Measurements from ENCODE around the gene UBL7.

Gene UBL7

DNA sequence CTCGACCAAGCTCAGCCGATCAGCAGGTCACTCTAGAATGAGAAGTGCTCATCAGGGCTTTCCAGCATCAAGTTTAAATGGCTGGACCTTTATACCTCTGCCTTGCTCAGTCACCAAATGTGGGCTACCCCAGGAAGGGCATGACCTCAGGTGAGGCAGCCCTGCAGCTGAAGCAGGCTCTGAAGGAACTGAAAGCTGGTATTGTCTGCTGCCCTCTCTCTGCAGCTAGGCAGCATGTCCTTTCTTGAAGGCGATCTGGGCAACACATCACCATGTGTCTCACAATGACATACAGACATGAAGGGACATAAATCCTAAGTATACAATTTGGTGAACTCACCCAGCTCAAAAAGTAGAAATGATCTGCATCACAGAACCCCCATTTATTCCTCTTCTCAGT is 41.3 kb upstream of the UBL7 start:
- no peaks in the 10 kb centered on the region for H3K27me3 ChIP-seq
- no peak for DNase-seq
- TF ChIP-seq, protein P1, sequence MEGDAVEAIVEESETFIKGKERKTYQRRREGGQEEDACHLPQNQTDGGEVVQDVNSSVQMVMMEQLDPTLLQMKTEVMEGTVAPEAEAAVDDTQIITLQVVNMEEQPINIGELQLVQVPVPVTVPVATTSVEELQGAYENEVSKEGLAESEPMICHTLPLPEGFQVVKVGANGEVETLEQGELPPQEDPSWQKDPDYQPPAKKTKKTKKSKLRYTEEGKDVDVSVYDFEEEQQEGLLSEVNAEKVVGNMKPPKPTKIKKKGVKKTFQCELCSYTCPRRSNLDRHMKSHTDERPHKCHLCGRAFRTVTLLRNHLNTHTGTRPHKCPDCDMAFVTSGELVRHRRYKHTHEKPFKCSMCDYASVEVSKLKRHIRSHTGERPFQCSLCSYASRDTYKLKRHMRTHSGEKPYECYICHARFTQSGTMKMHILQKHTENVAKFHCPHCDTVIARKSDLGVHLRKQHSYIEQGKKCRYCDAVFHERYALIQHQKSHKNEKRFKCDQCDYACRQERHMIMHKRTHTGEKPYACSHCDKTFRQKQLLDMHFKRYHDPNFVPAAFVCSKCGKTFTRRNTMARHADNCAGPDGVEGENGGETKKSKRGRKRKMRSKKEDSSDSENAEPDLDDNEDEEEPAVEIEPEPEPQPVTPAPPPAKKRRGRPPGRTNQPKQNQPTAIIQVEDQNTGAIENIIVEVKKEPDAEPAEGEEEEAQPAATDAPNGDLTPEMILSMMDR (IDR thresholded peaks at IDR 0.05; ENCODE audit: low read depth, low read length): no peak
- H3K4me1 ChIP-seq: peaks cover 5% of the 10 kb centered on the region
- no peak overlapping the region for H3K4me3 ChIP-seq (ENCODE audit: low read depth, low read length)
- H3K9me3 ChIP-seq: no peaks in the 10 kb centered on the region
- H3K36me3 ChIP-seq: no peaks in the 10 kb centered on the region

DNA sequence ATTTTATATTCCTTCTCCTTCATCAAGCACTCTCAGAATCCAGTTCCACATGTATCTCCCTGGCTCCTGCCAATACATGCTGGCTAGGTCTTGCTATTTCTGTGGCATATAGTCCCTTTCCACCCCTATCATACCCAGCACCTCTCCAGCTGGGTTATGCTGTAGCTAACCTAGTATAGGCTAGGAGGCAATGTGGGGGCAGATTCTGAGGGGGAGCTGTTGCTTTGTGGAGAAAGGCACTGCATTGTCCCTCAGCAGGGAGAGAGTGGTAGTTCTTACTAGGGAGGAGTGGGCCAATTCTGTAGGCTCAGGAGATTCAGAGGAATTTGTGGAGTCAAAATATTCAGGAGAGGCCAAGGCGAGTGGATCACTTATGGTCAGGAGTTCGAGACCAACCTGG is 39.4 kb upstream of the UBL7 start:
- no peak for DNase-seq
- Histone ChIP-seq H3K4me1 (peaks cover 8% of the 10 kb centered on the region), H3K27me3 (no peaks in the 10 kb centered on the region), H3K4me3 (ENCODE audit: low read depth, low read length) (no peak overlapping the region), H3K9me3 (no peaks in the 10 kb centered on the region), H3K36me3 (no peaks in the 10 kb centered on the region)
- TF ChIP-seq, protein P1 (IDR thresholded peaks at IDR 0.05; ENCODE audit: low read depth, low read length): no peak

DNA sequence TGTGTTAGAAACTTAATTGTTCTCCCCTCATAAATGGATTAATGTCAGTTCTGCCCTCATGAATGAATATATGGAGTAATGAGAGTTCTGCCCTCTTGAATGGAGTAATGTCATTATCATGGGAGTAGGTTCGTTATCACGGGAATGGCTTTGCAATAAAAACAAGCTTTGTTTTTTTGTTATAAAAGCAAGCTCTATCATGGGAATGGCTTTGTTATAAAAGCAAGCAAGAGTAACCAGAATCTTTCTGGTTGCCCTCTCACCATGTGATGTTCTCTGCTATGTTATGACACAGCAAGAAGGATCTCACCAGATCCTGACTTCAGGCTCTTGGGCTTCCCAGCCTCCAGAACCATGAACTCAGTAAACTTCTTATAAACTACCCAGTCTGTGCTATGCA is 38.4 kb upstream of the UBL7 start:
- Histone ChIP-seq H3K9me3 (no peaks in the 10 kb centered on the region), H3K27me3 (no peaks in the 10 kb centered on the region), H3K4me1 (peaks cover 8% of the 10 kb centered on the region), H3K36me3 (no peaks in the 10 kb centered on the region), H3K4me3 (ENCODE audit: low read depth, low read length) (no peak overlapping the region)
- TF ChIP-seq, protein P1 (IDR thresholded peaks at IDR 0.05; ENCODE audit: low read depth, low read length): no peak
- DNase-seq: no peak

DNA sequence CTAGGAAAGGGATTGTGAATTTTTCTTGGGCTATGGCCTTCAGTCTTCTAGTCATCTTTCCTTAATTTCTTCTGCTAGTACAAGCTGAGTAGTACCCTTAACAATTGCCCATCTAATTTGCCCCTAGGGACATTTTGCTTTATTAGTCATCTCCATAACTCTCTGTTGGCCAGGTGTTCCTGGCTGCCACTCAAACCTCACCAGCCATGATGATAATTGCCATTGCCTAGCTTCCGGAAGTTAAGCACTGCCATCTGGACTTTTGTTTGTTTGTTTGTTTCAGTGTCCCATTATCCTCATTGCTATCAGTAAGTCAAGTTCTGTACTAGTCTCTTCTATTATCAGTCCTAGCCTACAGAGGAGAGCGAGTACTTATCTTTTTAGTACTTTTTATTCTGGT is 36.6 kb upstream of the UBL7 start:
- no peak overlapping the region for H3K4me3 ChIP-seq (ENCODE audit: low read depth, low read length)
- no peaks in the 10 kb centered on the region for H3K9me3 ChIP-seq
- no peaks in the 10 kb centered on the region for H3K36me3 ChIP-seq
- no peaks in the 10 kb centered on the region for H3K27me3 ChIP-seq
- TF ChIP-seq, protein P1 (IDR thresholded peaks at IDR 0.05; ENCODE audit: low read depth, low read length): no peak
- H3K4me1 ChIP-seq: peaks cover 8% of the 10 kb centered on the region
- DNase-seq: peak; percentile 61

DNA sequence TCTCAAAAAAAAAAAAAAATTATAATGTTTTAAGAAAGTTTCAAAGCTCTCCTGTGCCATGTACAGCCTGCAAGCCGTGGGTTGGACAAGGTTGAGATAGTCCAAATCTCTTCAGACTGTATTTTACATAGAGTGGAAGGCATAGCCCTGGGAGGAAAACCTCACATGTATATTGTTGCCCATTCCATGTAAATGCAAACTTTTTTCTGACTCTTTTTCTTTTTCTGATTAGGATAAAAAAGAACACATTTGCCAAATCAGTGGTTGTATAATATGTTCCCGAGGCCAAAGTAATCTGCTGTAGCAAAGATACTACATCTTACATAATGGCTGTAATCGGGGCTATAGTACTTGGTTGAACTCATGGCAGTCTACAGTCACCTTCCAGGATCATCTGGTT is 35.7 kb upstream of the UBL7 start:
- Histone ChIP-seq H3K4me1 (peaks cover 8% of the 10 kb centered on the region), H3K27me3 (no peaks in the 10 kb centered on the region), H3K36me3 (no peaks in the 10 kb centered on the region), H3K4me3 (ENCODE audit: low read depth, low read length) (no peak overlapping the region), H3K9me3 (no peaks in the 10 kb centered on the region)
- no peak for DNase-seq
- TF ChIP-seq, protein P1 (IDR thresholded peaks at IDR 0.05; ENCODE audit: low read depth, low read length): no peak

DNA sequence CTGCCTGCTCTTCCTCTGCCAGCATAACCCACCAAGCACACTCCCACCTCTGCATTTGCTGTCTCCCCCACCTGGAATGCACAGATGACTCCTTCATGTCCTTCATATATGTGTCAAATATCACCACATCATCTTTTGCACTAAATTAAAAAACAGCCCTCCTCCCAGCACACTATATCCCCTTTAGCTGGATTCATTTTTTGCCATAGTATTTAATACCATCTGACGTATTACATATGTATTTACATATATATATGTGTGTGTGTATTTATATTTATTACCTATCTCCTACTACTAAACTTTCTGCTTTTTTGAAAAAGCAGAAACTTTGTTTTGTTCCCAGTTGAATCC is 29.4 kb upstream of the UBL7 start:
- Histone ChIP-seq H3K4me1 (peaks cover 3% of the 10 kb centered on the region), H3K27me3 (no peaks in the 10 kb centered on the region), H3K9me3 (no peaks in the 10 kb centered on the region), H3K4me3 (ENCODE audit: low read depth, low read length) (peak overlapping the region; percentile 14), H3K36me3 (no peaks in the 10 kb centered on the region)
- TF ChIP-seq, protein P1 (IDR thresholded peaks at IDR 0.05; ENCODE audit: low read depth, low read length): no peak
- DNase-seq: no peak
